HepG2 (cell line): ENCODE data around the gene BST2. TPM values are rescaled to one million over a fixed set of nuclear protein-coding genes. Genes with fewer than 3 reads are reported as not detected.
A peak's percentile ranks its signal among the peaks of the same experiment; 100 is the strongest.

Source experiments
- GLI4 ChIP-seq: sonication (generic); formaldehyde crosslinking; IDR thresholded peaks from 2 replicates; pipeline ENCODE4 v1.5.1; 2020; ENCODE audit warnings: missing genetic modification reagents, mild to moderate bottlenecking, moderate library complexity, borderline replicate concordance
- HDAC6 ChIP-seq: fragments of 200-600 bp; sonication (generic); IDR thresholded peaks from 2 replicates; pipeline ENCODE4 v1.7.0; 2017; ENCODE audit warnings: mild to moderate bottlenecking, antibody characterized with exemption, low read length, low read depth
- LCORL ChIP-seq, 2 experiments: fragments of 450-650 bp in 1 of 2; sonication (generic) in 1 of 2; formaldehyde crosslinking in 1 of 2; IDR thresholded peaks; 2 replicates each; pipeline versions ENCODE4 v1.5.0 to v1.6.1; 2017 to 2020; ENCODE audit warnings: antibody characterized with exemption in 1 of 2, missing genetic modification reagents in 1 of 2
- MYPOP ChIP-seq: sonication (generic); formaldehyde crosslinking; IDR thresholded peaks from 2 replicates; pipeline ENCODE4 v1.8.1; 2023; ENCODE audit warnings: mild to moderate bottlenecking, moderate library complexity, missing genetic modification reagents
- NAIF1 ChIP-seq: sonication (generic); formaldehyde crosslinking; IDR thresholded peaks from 2 replicates; pipeline ENCODE4 v1.5.0; 2020; ENCODE audit warnings: mild to moderate bottlenecking, missing genetic modification reagents, borderline replicate concordance
- SIN3A ChIP-seq: IDR thresholded peaks from 2 replicates; pipeline ENCODE4 v1.6.1; 2011; ENCODE audit warnings: low read depth, mild to moderate bottlenecking, control low read depth, low read length, borderline replicate concordance
- SNAPC2 ChIP-seq: sonication (generic); formaldehyde crosslinking; IDR thresholded peaks from 2 replicates; pipeline ENCODE4 v1.8.1; 2022; ENCODE audit warnings: mild to moderate bottlenecking, missing genetic modification reagents
- ZMYM4 ChIP-seq: sonication (generic); formaldehyde crosslinking; IDR thresholded peaks from 2 replicates; pipeline ENCODE4 v1.8.1; 2023; ENCODE audit warnings: mild to moderate bottlenecking, missing genetic modification reagents
- ZNF367 ChIP-seq: sonication (generic); formaldehyde crosslinking; IDR thresholded peaks from 2 replicates; pipeline ENCODE4 v1.4.0; 2020; ENCODE audit warnings: missing genetic modification reagents, borderline replicate concordance
- ZXDC ChIP-seq: sonication (generic); formaldehyde crosslinking; IDR thresholded peaks from 2 replicates; pipeline ENCODE4 v1.5.0; 2020; ENCODE audit warnings: mild to moderate bottlenecking, missing genetic modification reagents
- polyA plus RNA-seq, 8 experiments: library from polyadenylated mRNA; depleted of rRNA in 3 of 8; stranded (reverse) in 7 of 8; unstranded in 1 of 8; fragments of >200 nt; fragmentation: Illumina TruSeq in 4 of 8; extraction: Trizol in 4 of 8; gene quantifications; 2 replicates each; pipeline versions ENCODE4 v1.2.1 to v1.2.3, GENCODE V29; 2011 to 2016; ENCODE audit warnings: low read depth in 4 of 8, missing spikeins in 1 of 8, mixed read lengths in 1 of 8; ENCODE audit not compliant: insufficient read depth in 1 of 8
- total RNA-seq, 5 experiments: library from RNA; depleted of rRNA; stranded (reverse); fragments of >200 nt; fragmentation: Illumina TruSeq; extraction: Trizol; gene quantifications; 2 replicates each; pipeline ENCODE4 v1.2.3, GENCODE V29; 2016; ENCODE audit warnings: low read depth in 1 of 5
- TF ChIP-seq, protein P1 (sequence below): sonication (generic); formaldehyde crosslinking; IDR thresholded peaks from 2 replicates; pipeline ENCODE4 v1.5.1; 2020; ENCODE audit warnings: mild to moderate bottlenecking, missing genetic modification reagents, moderate library complexity
- TF ChIP-seq, protein P2 (sequence below): sonication (generic); formaldehyde crosslinking; IDR thresholded peaks from 2 replicates; pipeline ENCODE4 v1.4.0; 2020; ENCODE audit warnings: missing genetic modification reagents
- TF ChIP-seq, protein P3 (sequence below): sonication (generic); formaldehyde crosslinking; IDR thresholded peaks from 2 replicates; pipeline ENCODE4 v1.4.0; 2020; ENCODE audit warnings: mild to moderate bottlenecking, missing genetic modification reagents

Gene BST2
- total and polyA plus RNA-seq, 2 of the 13 experiments (the other 11 are each of a cell fraction or from before 2014, with no cell fraction given) = 58.8 to 93.8 TPM

DNA sequence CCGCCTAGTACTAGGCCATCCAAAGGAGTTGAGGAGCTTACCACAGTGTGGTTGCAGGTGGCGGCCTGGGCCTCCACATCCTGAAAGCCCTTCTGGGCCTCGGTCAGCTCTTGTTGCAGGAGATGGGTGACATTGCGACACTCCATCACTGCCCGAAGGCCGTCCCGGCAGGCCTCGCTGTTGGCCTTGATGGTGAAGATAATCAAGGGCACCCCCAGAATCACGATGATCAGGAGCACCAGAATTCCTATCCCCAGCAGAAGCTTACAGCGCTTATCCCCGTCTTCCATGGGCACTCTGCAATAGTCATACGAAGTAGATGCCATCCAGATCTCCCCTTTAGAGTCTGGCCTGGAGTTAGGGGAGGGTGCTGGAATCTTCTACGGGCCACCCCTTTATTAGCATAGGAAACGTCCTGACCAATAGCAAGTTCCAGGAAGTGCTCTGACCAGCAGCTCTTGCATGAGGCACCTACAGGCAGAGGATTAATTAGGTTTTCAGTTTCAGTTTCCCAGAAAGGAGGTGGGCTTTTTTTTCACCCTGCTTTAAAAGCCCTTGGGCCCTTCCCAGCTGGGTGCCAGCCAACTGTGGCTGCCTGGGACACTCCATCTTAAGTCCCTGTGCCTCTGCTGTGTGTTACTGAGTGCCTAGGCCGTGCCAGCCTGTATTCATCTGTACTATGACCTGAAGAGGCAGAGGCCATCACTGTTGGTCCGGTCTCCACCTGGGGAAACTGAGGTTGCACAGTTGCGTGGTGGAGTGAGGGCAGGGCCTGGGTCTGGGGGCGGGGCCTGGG lies at the start of gene BST2 (continued):
- TF ChIP-seq NAIF1 = 0 out of 2 replicates have a peak, but pooled peaks have one; percentile 8
- TF ChIP-seq, protein P1, sequence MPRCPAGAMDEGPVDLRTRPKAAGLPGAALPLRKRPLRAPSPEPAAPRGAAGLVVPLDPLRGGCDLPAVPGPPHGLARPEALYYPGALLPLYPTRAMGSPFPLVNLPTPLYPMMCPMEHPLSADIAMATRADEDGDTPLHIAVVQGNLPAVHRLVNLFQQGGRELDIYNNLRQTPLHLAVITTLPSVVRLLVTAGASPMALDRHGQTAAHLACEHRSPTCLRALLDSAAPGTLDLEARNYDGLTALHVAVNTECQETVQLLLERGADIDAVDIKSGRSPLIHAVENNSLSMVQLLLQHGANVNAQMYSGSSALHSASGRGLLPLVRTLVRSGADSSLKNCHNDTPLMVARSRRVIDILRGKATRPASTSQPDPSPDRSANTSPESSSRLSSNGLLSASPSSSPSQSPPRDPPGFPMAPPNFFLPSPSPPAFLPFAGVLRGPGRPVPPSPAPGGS = 0 out of 2 replicates have a peak, but pooled peaks have one; percentile 73
- peak; percentile 58; the same call in 1 of the 2 replicates for TF ChIP-seq ZMYM4
- no peak for TF ChIP-seq ZXDC (CRISPR knock-in tag)
- no peak for TF ChIP-seq HDAC6
- TF ChIP-seq, protein P2, sequence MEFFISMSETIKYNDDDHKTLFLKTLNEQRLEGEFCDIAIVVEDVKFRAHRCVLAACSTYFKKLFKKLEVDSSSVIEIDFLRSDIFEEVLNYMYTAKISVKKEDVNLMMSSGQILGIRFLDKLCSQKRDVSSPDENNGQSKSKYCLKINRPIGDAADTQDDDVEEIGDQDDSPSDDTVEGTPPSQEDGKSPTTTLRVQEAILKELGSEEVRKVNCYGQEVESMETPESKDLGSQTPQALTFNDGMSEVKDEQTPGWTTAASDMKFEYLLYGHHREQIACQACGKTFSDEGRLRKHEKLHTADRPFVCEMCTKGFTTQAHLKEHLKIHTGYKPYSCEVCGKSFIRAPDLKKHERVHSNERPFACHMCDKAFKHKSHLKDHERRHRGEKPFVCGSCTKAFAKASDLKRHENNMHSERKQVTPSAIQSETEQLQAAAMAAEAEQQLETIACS (CRISPR knock-in tag) = no peak
- TF ChIP-seq GLI4 (CRISPR knock-in tag) = no peak
- no peak for TF ChIP-seq ZNF367 (CRISPR knock-in tag)
- TF ChIP-seq, protein P3, sequence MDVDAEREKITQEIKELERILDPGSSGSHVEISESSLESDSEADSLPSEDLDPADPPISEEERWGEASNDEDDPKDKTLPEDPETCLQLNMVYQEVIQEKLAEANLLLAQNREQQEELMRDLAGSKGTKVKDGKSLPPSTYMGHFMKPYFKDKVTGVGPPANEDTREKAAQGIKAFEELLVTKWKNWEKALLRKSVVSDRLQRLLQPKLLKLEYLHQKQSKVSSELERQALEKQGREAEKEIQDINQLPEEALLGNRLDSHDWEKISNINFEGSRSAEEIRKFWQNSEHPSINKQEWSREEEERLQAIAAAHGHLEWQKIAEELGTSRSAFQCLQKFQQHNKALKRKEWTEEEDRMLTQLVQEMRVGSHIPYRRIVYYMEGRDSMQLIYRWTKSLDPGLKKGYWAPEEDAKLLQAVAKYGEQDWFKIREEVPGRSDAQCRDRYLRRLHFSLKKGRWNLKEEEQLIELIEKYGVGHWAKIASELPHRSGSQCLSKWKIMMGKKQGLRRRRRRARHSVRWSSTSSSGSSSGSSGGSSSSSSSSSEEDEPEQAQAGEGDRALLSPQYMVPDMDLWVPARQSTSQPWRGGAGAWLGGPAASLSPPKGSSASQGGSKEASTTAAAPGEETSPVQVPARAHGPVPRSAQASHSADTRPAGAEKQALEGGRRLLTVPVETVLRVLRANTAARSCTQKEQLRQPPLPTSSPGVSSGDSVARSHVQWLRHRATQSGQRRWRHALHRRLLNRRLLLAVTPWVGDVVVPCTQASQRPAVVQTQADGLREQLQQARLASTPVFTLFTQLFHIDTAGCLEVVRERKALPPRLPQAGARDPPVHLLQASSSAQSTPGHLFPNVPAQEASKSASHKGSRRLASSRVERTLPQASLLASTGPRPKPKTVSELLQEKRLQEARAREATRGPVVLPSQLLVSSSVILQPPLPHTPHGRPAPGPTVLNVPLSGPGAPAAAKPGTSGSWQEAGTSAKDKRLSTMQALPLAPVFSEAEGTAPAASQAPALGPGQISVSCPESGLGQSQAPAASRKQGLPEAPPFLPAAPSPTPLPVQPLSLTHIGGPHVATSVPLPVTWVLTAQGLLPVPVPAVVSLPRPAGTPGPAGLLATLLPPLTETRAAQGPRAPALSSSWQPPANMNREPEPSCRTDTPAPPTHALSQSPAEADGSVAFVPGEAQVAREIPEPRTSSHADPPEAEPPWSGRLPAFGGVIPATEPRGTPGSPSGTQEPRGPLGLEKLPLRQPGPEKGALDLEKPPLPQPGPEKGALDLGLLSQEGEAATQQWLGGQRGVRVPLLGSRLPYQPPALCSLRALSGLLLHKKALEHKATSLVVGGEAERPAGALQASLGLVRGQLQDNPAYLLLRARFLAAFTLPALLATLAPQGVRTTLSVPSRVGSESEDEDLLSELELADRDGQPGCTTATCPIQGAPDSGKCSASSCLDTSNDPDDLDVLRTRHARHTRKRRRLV (CRISPR knock-in tag) = peak; percentile 99
- TF ChIP-seq LCORL (IDR thresholded peaks at IDR 0.05) = no peak
- TF ChIP-seq LCORL (CRISPR knock-in tag; IDR thresholded peaks at IDR 0.05) = peak; percentile 73
- TF ChIP-seq MYPOP (CRISPR knock-in tag) = peak; percentile 70; the same call in 1 of the 2 replicates
- 0 out of 2 replicates have a peak, but pooled peaks have one; percentile 16 for TF ChIP-seq SIN3A
- TF ChIP-seq SNAPC2 (CRISPR knock-in tag) = peak; percentile 99
